ENCODE data around the gene CCR1.

Gene CCR1

DNA sequence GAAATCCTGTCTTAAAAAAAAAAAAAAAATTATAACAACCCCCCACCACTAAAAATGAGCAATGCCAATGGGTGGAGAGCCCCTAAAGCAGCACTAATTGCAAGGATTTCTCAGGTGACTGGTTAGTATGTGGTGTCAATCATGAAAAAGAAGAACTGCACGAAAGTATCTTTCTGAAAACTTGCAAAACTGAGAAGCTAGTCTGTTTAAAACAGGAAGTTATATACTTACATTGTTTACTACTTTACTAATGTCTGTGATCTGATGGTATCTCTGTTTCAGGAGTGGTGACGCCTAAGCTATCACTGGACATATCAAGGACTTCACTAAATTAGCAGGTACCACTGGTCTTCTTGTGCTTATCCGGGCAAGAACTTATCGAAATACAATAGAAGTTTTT lies 34.0 kb upstream of the CCR1 start, which contains the start of gene CCR3:
Gene CCR3 (plus strand): TSS at position 341 of the 400 bp plus-strand sequence. CDS start 22,699 bp downstream, outside the sequence.
- no peak within 1 kb of the TSS for H3K4ac ChIP-seq (ENCODE audit: low read depth, low read length)
- no peak within 1 kb of the TSS for H3K9ac ChIP-seq (ENCODE audit: low read length)
- H3K14ac ChIP-seq (ENCODE audit: low read length), result no peak within 1 kb of the TSS
- no peak within 1 kb of the TSS for H2AK5ac ChIP-seq (ENCODE audit: low read length)
- no peak within 1 kb of the TSS for H2BK12ac ChIP-seq (ENCODE audit: low read length)
- no peaks in the 10 kb centered on the region for H3K4me1 ChIP-seq (ENCODE audit: control insufficient read depth in 1 of 2, insufficient read depth in 2 of 2, low read length in 2 of 2)
- H2BK5ac ChIP-seq (ENCODE audit: low read depth, low read length, poor library complexity), result no peak within 1 kb of the TSS
- H3K27me3 ChIP-seq (ENCODE audit: insufficient read depth, low read length), result no peaks in the 10 kb centered on the region
- no peak for DNase-seq
- H4K12ac ChIP-seq (ENCODE audit: low read depth, low read length), result no peak within 1 kb of the TSS
- no peaks in the 10 kb centered on the region for H3K79me1 ChIP-seq (ENCODE audit: low read length)
- no peak within 1 kb of the TSS for H3K4me2 ChIP-seq (ENCODE audit: low read length)
- no peak within 1 kb of the TSS for H3K23ac ChIP-seq (ENCODE audit: low read length)
- no peaks in the 10 kb centered on the region for H3K36me3 ChIP-seq (ENCODE audit: control insufficient read depth in 1 of 2, insufficient read depth in 2 of 2, low read length in 2 of 2)
- H4K91ac ChIP-seq (ENCODE audit: low read depth, low read length), result no peak within 1 kb of the TSS
- no peak within 1 kb of the TSS for H2BK120ac ChIP-seq (ENCODE audit: insufficient read depth, low read length, poor library complexity)
- H3K27ac ChIP-seq (ENCODE audit: low read depth, low read length), result no peak within 1 kb of the TSS
- no peak within 1 kb of the TSS for H3K4me3 ChIP-seq (ENCODE audit: low read depth, low read length)
- H3K79me2 ChIP-seq (ENCODE audit: control insufficient read depth, insufficient read depth, low read length, poor library complexity), result no peaks in the 10 kb centered on the region
- H3K18ac ChIP-seq (ENCODE audit: low read length), result no peak within 1 kb of the TSS
- no peak within 1 kb of the TSS for H4K8ac ChIP-seq (ENCODE audit: low read depth, low read length)
- no peak within 1 kb of the TSS for H2AFZ ChIP-seq (ENCODE audit: insufficient read depth, low read length, poor library complexity)
- H3K9me3 ChIP-seq (ENCODE audit: insufficient read depth, low read depth, low read length), result no peaks in the 10 kb centered on the region
- no CpG with 5 or more reads among the region's 4 CpGs for WGBS (ENCODE audit: extremely low coverage, insufficient coverage, insufficient read length)

DNA sequence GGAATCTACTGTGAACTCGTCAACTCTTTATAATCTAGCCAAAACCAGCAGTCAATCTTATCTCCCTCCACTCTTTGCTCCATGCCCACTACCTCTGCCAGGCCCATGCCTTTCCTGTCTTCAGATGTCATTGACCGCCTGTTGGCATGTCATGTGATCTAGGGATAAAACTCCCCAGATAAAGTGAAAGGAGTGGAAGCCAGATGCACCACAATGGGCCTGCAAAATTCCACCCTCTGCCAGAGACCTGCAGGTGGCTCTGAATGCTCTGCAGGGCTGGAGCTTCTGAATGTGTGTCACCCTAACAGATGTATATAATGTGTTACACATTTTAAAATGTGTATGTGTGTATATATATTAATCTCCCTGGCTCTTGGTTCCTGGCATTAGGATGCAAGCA lies 31.8 kb upstream of the CCR1 start:
- H4K91ac ChIP-seq (ENCODE audit: low read depth, low read length), result no peak overlapping the region
- H3K79me1 ChIP-seq (ENCODE audit: low read length), result no peaks in the 10 kb centered on the region
- no peak overlapping the region for H4K12ac ChIP-seq (ENCODE audit: low read depth, low read length)
- H3K79me2 ChIP-seq (ENCODE audit: control insufficient read depth, insufficient read depth, low read length, poor library complexity), result no peaks in the 10 kb centered on the region
- peaks cover 2% of the 10 kb centered on the region for H3K9me3 ChIP-seq (ENCODE audit: insufficient read depth, low read depth, low read length)
- H3K36me3 ChIP-seq (ENCODE audit: control insufficient read depth in 1 of 2, insufficient read depth in 2 of 2, low read length in 2 of 2), result no peaks in the 10 kb centered on the region
- no peak overlapping the region for H3K4me3 ChIP-seq (ENCODE audit: low read depth, low read length)
- H3K27me3 ChIP-seq (ENCODE audit: insufficient read depth, low read length), result no peaks in the 10 kb centered on the region
- H3K18ac ChIP-seq (ENCODE audit: low read length), result no peak overlapping the region
- no CpG with 5 or more reads among the region's 2 CpGs for WGBS (ENCODE audit: extremely low coverage, insufficient coverage, insufficient read length)
- H3K4me1 ChIP-seq (ENCODE audit: control insufficient read depth in 1 of 2, insufficient read depth in 2 of 2, low read length in 2 of 2), result no peaks in the 10 kb centered on the region
- H3K23ac ChIP-seq (ENCODE audit: low read length), result no peak overlapping the region
- no peak overlapping the region for H3K27ac ChIP-seq (ENCODE audit: low read depth, low read length)
- H2BK120ac ChIP-seq (ENCODE audit: insufficient read depth, low read length, poor library complexity), result no peak overlapping the region
- H3K9ac ChIP-seq (ENCODE audit: low read length), result no peak overlapping the region
- H2AFZ ChIP-seq (ENCODE audit: insufficient read depth, low read length, poor library complexity), result no peak overlapping the region
- DNase-seq, result no peak
- H2AK5ac ChIP-seq (ENCODE audit: low read length), result no peak overlapping the region
- H2BK12ac ChIP-seq (ENCODE audit: low read length), result no peak overlapping the region
- H3K4me2 ChIP-seq (ENCODE audit: low read length), result no peak overlapping the region
- no peak overlapping the region for H3K4ac ChIP-seq (ENCODE audit: low read depth, low read length)
- no peak overlapping the region for H2BK5ac ChIP-seq (ENCODE audit: low read depth, low read length, poor library complexity)
- H4K8ac ChIP-seq (ENCODE audit: low read depth, low read length), result no peak overlapping the region
- no peak overlapping the region for H3K14ac ChIP-seq (ENCODE audit: low read length)

DNA sequence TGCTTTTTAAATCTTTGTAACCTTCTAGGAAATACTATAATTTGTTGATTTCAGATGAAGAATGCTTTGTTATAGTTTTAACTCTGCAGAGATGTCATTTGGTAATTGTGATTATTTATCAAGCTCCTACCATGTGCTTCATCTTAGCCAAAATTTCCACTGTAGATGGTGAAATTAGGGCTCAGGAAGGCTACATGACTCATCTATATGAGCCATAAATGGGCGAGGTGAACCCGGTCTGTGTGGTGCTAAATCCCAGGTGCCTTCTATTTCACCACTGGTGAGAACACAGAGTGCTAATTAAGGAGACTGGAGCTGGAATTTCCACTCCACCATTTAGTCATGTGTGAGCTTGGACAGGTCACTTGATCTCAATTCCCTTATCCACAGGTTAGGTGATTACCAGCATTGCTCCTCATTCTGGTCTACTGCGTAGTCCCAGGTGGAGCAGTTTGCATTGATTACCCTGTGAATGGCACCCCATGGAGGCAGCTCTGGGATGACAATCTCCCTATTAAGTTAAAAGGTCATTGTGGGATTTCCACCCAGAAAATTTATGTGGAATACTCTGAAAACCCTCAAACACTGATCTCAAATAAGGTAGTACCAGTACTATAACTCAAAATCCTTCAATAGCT lies 31.3 kb upstream of the CCR1 start:
- H4K91ac ChIP-seq (ENCODE audit: low read depth, low read length), result no peak overlapping the region

DNA sequence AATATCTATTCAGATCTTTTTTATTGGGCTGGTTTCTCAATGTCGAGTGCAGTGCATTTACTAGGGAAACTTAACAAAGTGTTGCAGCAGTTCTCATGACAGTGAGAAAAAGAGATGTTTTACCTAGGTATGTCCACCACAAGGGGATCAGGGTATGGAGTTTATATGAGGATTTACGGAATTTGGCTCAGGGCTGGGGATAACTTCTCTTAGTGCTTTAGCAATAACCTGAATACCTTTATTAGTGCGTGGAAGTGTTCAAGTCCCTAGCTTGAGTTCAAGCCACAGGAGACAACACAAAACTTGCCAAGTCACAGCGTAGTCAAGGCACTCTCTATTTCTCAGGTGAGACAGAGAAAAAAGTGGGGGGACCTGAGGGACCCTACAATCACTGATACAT lies 30.3 kb upstream of the CCR1 start:
- Histone ChIP-seq H3K4ac (ENCODE audit: low read depth, low read length) (no peak overlapping the region), H3K4me2 (ENCODE audit: low read length) (no peak overlapping the region), H4K8ac (ENCODE audit: low read depth, low read length) (no peak overlapping the region), H3K79me1 (ENCODE audit: low read length) (peaks cover 2% of the 10 kb centered on the region), H3K9ac (ENCODE audit: low read length) (no peak overlapping the region), H3K27ac (ENCODE audit: low read depth, low read length) (no peak overlapping the region), H3K36me3 (ENCODE audit: control insufficient read depth in 1 of 2, insufficient read depth in 2 of 2, low read length in 2 of 2) (no peaks in the 10 kb centered on the region), H3K27me3 (ENCODE audit: insufficient read depth, low read length) (no peaks in the 10 kb centered on the region), H3K18ac (ENCODE audit: low read length) (no peak overlapping the region), H4K12ac (ENCODE audit: low read depth, low read length) (no peak overlapping the region), H3K9me3 (ENCODE audit: insufficient read depth, low read depth, low read length) (peaks cover 2% of the 10 kb centered on the region), H2BK12ac (ENCODE audit: low read length) (no peak overlapping the region), H4K91ac (ENCODE audit: low read depth, low read length) (no peak overlapping the region), H3K23ac (ENCODE audit: low read length) (no peak overlapping the region), H3K4me1 (ENCODE audit: control insufficient read depth in 1 of 2, insufficient read depth in 2 of 2, low read length in 2 of 2) (no peaks in the 10 kb centered on the region), H2AK5ac (ENCODE audit: low read length) (no peak overlapping the region), H2BK5ac (ENCODE audit: low read depth, low read length, poor library complexity) (no peak overlapping the region), H3K14ac (ENCODE audit: low read length) (no peak overlapping the region), H2AFZ (ENCODE audit: insufficient read depth, low read length, poor library complexity) (no peak overlapping the region), H3K79me2 (ENCODE audit: control insufficient read depth, insufficient read depth, low read length, poor library complexity) (no peaks in the 10 kb centered on the region), H3K4me3 (ENCODE audit: low read depth, low read length) (no peak overlapping the region), H2BK120ac (ENCODE audit: insufficient read depth, low read length, poor library complexity) (no peak overlapping the region)
- peak; percentile 53 to 78 for DNase-seq
- no CpG with 5 or more reads among the region's 4 CpGs for WGBS (ENCODE audit: extremely low coverage, insufficient coverage, insufficient read length)

More for the DNA sequence above, 31.3 kb upstream of the CCR1 start:
- H2BK5ac ChIP-seq (ENCODE audit: low read depth, low read length, poor library complexity), result no peak overlapping the region
- H3K36me3 ChIP-seq (ENCODE audit: control insufficient read depth in 1 of 2, insufficient read depth in 2 of 2, low read length in 2 of 2), result no peaks in the 10 kb centered on the region
- H2AFZ ChIP-seq (ENCODE audit: insufficient read depth, low read length, poor library complexity), result no peak overlapping the region
- peaks cover 2% of the 10 kb centered on the region for H3K79me1 ChIP-seq (ENCODE audit: low read length)
- no peak overlapping the region for H3K4me2 ChIP-seq (ENCODE audit: low read length)
- no peak overlapping the region for H3K27ac ChIP-seq (ENCODE audit: low read depth, low read length)
- no CpG with 5 or more reads among the region's 3 CpGs for WGBS (ENCODE audit: extremely low coverage, insufficient coverage, insufficient read length)
- peak overlapping the region; percentile 34 for H3K9ac ChIP-seq (ENCODE audit: low read length)
- H3K4me1 ChIP-seq (ENCODE audit: control insufficient read depth in 1 of 2, insufficient read depth in 2 of 2, low read length in 2 of 2), result no peaks in the 10 kb centered on the region
- no peaks in the 10 kb centered on the region for H3K27me3 ChIP-seq (ENCODE audit: insufficient read depth, low read length)
- no peak overlapping the region for H4K12ac ChIP-seq (ENCODE audit: low read depth, low read length)
- H3K23ac ChIP-seq (ENCODE audit: low read length), result no peak overlapping the region
- no peak overlapping the region for H3K18ac ChIP-seq (ENCODE audit: low read length)
- H2BK12ac ChIP-seq (ENCODE audit: low read length), result no peak overlapping the region
- H3K4me3 ChIP-seq (ENCODE audit: low read depth, low read length), result no peak overlapping the region
- H3K9me3 ChIP-seq (ENCODE audit: insufficient read depth, low read depth, low read length), result peaks cover 2% of the 10 kb centered on the region
- H4K8ac ChIP-seq (ENCODE audit: low read depth, low read length), result no peak overlapping the region
- H3K4ac ChIP-seq (ENCODE audit: low read depth, low read length), result no peak overlapping the region
- no peak overlapping the region for H2BK120ac ChIP-seq (ENCODE audit: insufficient read depth, low read length, poor library complexity)
- peak; percentile 9 to 30 for DNase-seq
- H2AK5ac ChIP-seq (ENCODE audit: low read length), result no peak overlapping the region
- H3K79me2 ChIP-seq (ENCODE audit: control insufficient read depth, insufficient read depth, low read length, poor library complexity), result no peaks in the 10 kb centered on the region
- no peak overlapping the region for H3K14ac ChIP-seq (ENCODE audit: low read length)

All from trophoblast cell (in vitro differentiated cells and primary cell).